ENCODE measurements around the gene PPM1F.

DNA sequence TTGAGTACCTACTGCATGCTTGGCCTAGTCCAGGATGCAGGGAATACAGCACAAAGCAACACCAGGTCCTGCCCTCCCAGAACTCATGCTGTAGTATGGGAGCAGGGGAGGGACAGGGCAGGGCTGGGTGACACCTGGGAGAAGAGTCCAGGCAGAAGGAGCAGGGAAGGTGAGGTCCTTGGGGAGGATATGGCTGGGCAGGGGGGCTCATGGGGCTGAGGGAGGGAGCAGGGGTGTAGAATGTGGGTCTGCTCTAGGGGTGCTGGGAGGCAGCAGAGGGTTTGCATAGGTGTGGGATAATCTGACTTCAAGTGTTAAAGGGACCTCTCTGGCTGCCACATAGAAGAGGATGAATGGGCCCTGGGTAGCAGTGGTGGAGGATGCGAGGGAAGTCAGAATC, 25.2 kb upstream of the PPM1F start:
- TF ChIP-seq POLR2A (IDR thresholded peaks at IDR 0.05; ENCODE audit: low read length) (no peak), GATA1 (IDR thresholded peaks at IDR 0.05; ENCODE audit: low read depth, low read length) (no peak)
